Astrocyte of the cerebellum (primary cell): ENCODE results near the gene MPZL3.

ENCODE experiments used
- DNase-seq: peaks from one replicate; pipeline ENCODE4 v3.0.0-alpha.2; 2011; ENCODE audit warnings: low read depth
- H3K4me3 ChIP-seq: 2 replicates; pipeline ENCODE4 v1.5.1; 2011; ENCODE audit warnings: mild to moderate bottlenecking, low read depth, low read length, moderate library complexity
- CTCF ChIP-seq: IDR thresholded peaks from 2 replicates; pipeline ENCODE4 v1.5.1; 2012; ENCODE audit warnings: low read length, low read depth, moderate library complexity, mild to moderate bottlenecking; ENCODE audit errors: missing control alignments
- in situ Hi-C: cut with HindIII; loops from 2 replicates; pipeline ENCODE4 v1.10.0; 2017; ENCODE audit warnings: low sequenced_read_pairs

MPZL3 gene

DNA sequence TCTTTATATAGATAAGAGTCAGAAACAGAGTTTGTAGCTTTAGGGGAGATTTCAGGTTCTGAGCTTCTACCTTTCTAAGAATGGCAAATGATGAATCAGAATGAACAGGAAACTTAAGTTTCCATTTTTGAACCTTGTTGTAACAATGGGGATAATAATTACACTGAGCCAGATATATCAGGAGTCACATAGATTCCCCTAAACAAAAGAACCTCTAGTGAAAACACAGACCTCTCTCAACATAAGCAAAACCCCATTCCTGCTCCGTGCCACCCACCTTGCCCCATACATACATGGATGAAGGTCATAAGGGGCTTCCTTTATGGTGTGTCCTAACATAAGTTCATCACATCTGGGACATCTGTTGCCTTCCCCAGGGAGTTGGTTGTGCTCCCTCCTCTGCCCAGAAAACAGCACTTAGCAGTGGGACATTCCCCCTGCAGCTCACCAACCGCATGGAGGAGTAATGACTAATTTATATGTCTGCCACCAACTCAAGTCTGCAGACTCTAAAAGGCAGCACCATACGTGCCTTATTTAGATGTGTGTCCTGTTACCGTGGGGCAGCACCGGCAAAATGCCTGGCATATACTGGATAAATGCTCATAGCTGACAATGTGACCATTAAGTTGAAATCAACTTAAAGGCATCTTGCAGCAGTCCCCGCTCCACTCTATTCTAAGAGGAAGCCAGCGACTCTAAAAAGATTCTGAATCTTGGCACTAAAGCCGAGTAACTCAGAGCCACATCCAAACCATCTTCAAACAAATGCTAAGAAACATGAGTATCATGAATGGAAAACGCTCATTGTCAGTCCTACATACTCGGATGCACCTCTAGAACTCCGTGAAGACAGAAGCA lies 35.3 kb downstream of the MPZL3 start:
- DNase-seq: no peak
- H3K4me3 ChIP-seq: no peak overlapping the region
- TF ChIP-seq CTCF: no peak
- in situ Hi-C loops: no loop called here

- no peak for DNase-seq
- no peak for TF ChIP-seq CTCF
- H3K4me3 ChIP-seq: no peak overlapping the region
- in situ Hi-C loops: no loop called here
Observed at GRCh38 chr11:118215765-118216164, 36.4 kb downstream of the MPZL3 start.

DNA sequence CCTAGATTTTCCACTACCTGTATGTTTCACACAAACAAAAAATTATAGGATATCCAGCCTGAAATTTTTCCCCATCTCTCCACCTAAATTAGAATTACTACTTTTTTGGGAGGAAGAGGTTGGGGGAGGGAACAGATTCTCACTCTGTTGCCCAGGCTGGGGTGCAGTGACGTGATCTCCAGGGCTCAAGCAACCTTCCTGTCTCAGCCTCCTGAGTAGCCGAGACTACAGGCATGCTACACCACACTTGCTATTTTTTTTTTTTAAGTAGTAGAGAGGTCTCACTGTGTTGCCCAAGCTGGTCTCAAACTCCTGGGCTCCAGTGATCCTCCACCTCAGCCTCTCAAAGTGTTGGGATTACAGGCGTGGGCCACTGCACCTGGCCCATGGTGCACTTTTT lies 36.9 kb downstream of the MPZL3 start:
- H3K4me3 ChIP-seq: no peak overlapping the region

DNA sequence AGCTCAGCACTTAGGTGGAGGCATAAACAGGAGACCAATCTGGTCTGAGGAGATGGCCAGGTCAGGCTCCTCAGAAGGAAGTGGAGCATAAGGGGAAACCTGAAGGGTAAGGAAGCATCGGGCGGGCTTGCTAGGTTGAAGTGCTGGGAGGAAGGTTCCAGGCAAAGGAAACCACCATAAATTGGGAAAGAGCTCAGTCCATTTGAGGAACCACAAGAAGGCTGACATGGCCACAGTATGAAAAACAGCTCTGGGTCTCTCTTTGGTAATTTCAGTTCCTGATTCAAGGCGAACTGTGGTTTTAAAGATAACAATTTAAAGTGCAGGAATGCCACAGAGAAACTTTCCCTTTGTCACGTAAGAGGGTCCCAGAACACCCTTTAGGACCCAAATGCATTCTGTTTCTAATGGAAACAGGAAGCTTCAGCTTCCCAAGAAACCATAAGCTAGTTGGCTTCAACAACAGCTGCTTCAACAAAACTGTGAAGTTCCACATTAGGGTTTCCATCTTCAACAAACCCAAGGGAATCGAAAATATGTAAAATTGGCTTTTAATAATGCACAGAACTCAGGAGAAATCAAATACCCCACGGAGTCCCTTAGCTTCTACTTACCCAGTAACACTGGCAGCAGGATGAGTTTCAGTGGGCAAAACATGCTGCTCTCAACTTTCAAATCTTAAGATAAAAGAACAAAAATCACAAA lies 37.8 kb downstream of the MPZL3 start:
- in situ Hi-C loops: no loop called here
- H3K4me3 ChIP-seq: no peak overlapping the region
- no peak for TF ChIP-seq CTCF
- DNase-seq: no peak

More for the DNA sequence above, 36.9 kb downstream of the MPZL3 start:
- in situ Hi-C loops: no loop called here
- TF ChIP-seq CTCF: no peak
- no peak for DNase-seq

DNA sequence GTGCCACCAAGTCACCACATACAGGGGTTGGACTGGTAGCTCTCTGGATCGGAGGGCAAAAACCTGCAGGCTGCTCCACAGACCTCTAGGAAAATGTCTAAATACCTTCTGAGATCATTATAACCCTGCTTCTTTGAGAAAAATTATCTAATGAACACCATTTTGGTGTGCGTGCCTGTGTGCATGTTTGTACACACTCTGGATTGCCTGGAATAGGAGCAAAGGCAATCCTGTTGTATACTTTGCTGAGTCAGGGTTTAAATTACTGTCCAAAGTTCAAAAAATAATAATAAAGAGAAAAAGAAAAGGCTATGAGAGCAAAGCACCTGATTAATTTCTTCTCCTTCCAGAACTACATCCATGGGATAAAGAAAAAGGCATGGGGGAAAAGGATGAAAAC lies 38.4 kb downstream of the MPZL3 start:
- in situ Hi-C loops: no loop called here
- H3K4me3 ChIP-seq: no peak overlapping the region
- no peak for DNase-seq
- no peak for TF ChIP-seq CTCF

DNA sequence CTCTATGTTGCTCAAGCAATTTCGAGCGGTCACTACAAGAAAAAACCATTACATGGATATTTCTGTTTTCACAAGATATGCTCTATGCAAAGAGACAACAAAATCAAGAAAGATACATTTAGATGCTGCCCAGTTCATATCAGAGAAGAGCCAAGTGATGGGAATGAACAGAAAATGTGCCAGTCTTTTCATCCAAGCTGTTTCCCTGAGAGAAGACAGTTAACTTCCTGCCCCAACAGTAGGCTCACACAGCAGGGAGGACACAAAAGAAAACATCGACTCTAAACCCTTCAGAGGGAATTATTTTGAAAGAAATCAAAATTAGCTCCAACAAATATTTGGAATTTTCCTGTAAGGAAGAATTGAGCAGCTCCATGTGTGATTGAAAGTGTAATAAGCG lies 39.0 kb downstream of the MPZL3 start:
- no peak for TF ChIP-seq CTCF
- no peak for DNase-seq
- in situ Hi-C loops: no loop called here
- H3K4me3 ChIP-seq: no peak overlapping the region
